GM23338 (cell line): ENCODE measurements around the gene GHR. TPM values are rescaled to one million over a fixed set of nuclear protein-coding genes. Genes with fewer than 3 reads are reported as not detected.

Experiments
- ATAC-seq: fragments of 200-7000 bp; cut with Tn5 transposase; 3 replicates; pipeline ENCODE4 v1.9.1; 2020
- DNase-seq: peaks from one replicate; pipeline ENCODE4 v3.0.0-alpha.2; 2015; ENCODE audit warnings: low spot score
- H2AFZ ChIP-seq: fragments of 200-600 bp; sonication (generic); 2 replicates; pipeline ENCODE4 v1.8.0; 2016; ENCODE audit warnings: antibody characterized with exemption, mild to moderate bottlenecking, moderate library complexity
- H3F3A ChIP-seq: fragments of 200-600 bp; sonication (generic); replicated peaks from 2 replicates; pipeline ENCODE4 v1.8.0; 2017; ENCODE audit warnings: antibody characterized with exemption, mixed run types, low read depth
- H3K27ac ChIP-seq: fragments of 200-600 bp; sonication (generic); 2 replicates; pipeline ENCODE4 v1.6.1; 2016; ENCODE audit warnings: low read depth
- H3K27me3 ChIP-seq: fragments of 200-600 bp; sonication (generic); 2 replicates; pipeline ENCODE4 v1.8.0; 2016; ENCODE audit warnings: mild to moderate bottlenecking, mixed run types, moderate library complexity; ENCODE audit not compliant: insufficient read depth
- H3K36me3 ChIP-seq: fragments of 200-600 bp; sonication (generic); 2 replicates; pipeline ENCODE4 v1.8.0; 2016; ENCODE audit warnings: mild to moderate bottlenecking; ENCODE audit not compliant: insufficient read depth
- H3K4me1 ChIP-seq: fragments of 200-600 bp; sonication (generic); 2 replicates; pipeline ENCODE4 v1.8.0; 2016; ENCODE audit warnings: mild to moderate bottlenecking, moderate library complexity; ENCODE audit not compliant: insufficient read depth
- H3K4me2 ChIP-seq: fragments of 200-600 bp; sonication (generic); 2 replicates; pipeline ENCODE4 v1.7.1; 2017; ENCODE audit warnings: mixed run types
- H3K4me3 ChIP-seq: fragments of 200-600 bp; sonication (generic); 2 replicates; pipeline ENCODE4 v1.6.1; 2016; ENCODE audit warnings: mixed run types
- H3K79me2 ChIP-seq: fragments of 200-600 bp; sonication (generic); replicated peaks from 2 replicates; pipeline ENCODE4 v1.8.0; 2017; ENCODE audit warnings: mild to moderate bottlenecking; ENCODE audit not compliant: insufficient read depth
- H3K9me2 ChIP-seq: fragments of 200-600 bp; sonication (generic); 2 replicates; pipeline ENCODE4 v1.8.0; 2017; ENCODE audit not compliant: insufficient read depth
- H4K20me1 ChIP-seq: fragments of 200-600 bp; sonication (generic); replicated peaks from 2 replicates; pipeline ENCODE4 v1.8.0; 2017; ENCODE audit warnings: mild to moderate bottlenecking; ENCODE audit not compliant: insufficient read depth
- H3K27ac Mint-ChIP-seq: 2 replicates; pipeline ENCODE4 v1.8.0; 2020; ENCODE audit warnings: inconsistent platforms, mild to moderate bottlenecking, moderate library complexity, mixed read lengths
- H3K27me3 Mint-ChIP-seq: 3 replicates; pipeline ENCODE4 v1.8.0; 2022; ENCODE audit warnings: low read depth, mild to moderate bottlenecking, moderate library complexity, mixed read lengths, inconsistent platforms; ENCODE audit not compliant: insufficient read depth, poor library complexity
- H3K36me3 Mint-ChIP-seq: 3 replicates; pipeline ENCODE4 v1.8.0; 2021; ENCODE audit warnings: low read depth, mild to moderate bottlenecking, inconsistent platforms, moderate library complexity, mixed read lengths
- H3K4me1 Mint-ChIP-seq: 3 replicates; pipeline ENCODE4 v1.8.0; 2020; ENCODE audit warnings: mild to moderate bottlenecking, inconsistent platforms, mixed read lengths
- H3K4me3 Mint-ChIP-seq: 3 replicates; pipeline ENCODE4 v1.8.0; 2021; ENCODE audit warnings: moderate library complexity, mild to moderate bottlenecking, inconsistent platforms, mixed read lengths
- H3K9me3 Mint-ChIP-seq: 3 replicates; pipeline ENCODE4 v1.8.0; 2020; ENCODE audit warnings: moderate library complexity, mild to moderate bottlenecking, inconsistent platforms, mixed read lengths
- CREB1 ChIP-seq: fragments of 250-450 bp; sonication (Bioruptor Pico); IDR thresholded peaks from 2 replicates; pipeline ENCODE4 v1.5.0; 2020; ENCODE audit warnings: low read depth, mild to moderate bottlenecking, moderate library complexity
- ETS1 ChIP-seq: IDR thresholded peaks from 2 replicates; pipeline ENCODE4 v1.6.1; 2016; ENCODE audit warnings: antibody characterized with exemption
- EZH2 ChIP-seq: fragments of 200-600 bp; sonication (generic); IDR thresholded peaks from one replicate; pipeline ENCODE4 v1.8.0; 2017; ENCODE audit warnings: antibody characterized with exemption, mild to moderate bottlenecking, low read depth; ENCODE audit not compliant: unreplicated experiment
- EZH2phosphoT487 ChIP-seq: fragments of 200-600 bp; sonication (generic); IDR thresholded peaks from one replicate; pipeline ENCODE4 v1.8.1; 2018; ENCODE audit warnings: antibody characterized with exemption; ENCODE audit not compliant: unreplicated experiment
- JUNB ChIP-seq: IDR thresholded peaks from one replicate; pipeline ENCODE4 v1.6.1; 2016; ENCODE audit warnings: antibody characterized with exemption; ENCODE audit not compliant: unreplicated experiment
- NANOG ChIP-seq: IDR thresholded peaks from 2 replicates; pipeline ENCODE4 v1.6.1; 2016; ENCODE audit warnings: antibody characterized with exemption, borderline replicate concordance
- POLR2AphosphoS5 ChIP-seq: IDR thresholded peaks from 2 replicates; pipeline ENCODE4 v1.6.1; 2016; ENCODE audit warnings: antibody characterized with exemption, low read depth
- REST ChIP-seq: IDR thresholded peaks from one replicate; pipeline ENCODE4 v1.6.1; 2018; ENCODE audit warnings: antibody characterized with exemption; ENCODE audit not compliant: unreplicated experiment
- STAT1 ChIP-seq: IDR thresholded peaks from one replicate; pipeline ENCODE4 v1.6.1; 2016; ENCODE audit warnings: antibody characterized with exemption; ENCODE audit not compliant: unreplicated experiment
- ZNF114 ChIP-seq: fragments of 250-450 bp; sonication (Bioruptor Pico); IDR thresholded peaks from 2 replicates; pipeline ENCODE4 v1.5.0; 2020; ENCODE audit warnings: mild to moderate bottlenecking, moderate library complexity
- ZNF331 ChIP-seq: fragments of 250-450 bp; sonication (Bioruptor Pico); IDR thresholded peaks from 2 replicates; pipeline ENCODE4 v1.5.0; 2020; ENCODE audit warnings: low read depth, mild to moderate bottlenecking, moderate library complexity
- ZNF462 ChIP-seq: fragments of 250-450 bp; sonication (Bioruptor Pico); IDR thresholded peaks from 2 replicates; pipeline ENCODE4 v1.5.0; 2020; ENCODE audit warnings: mild to moderate bottlenecking, moderate library complexity
- polyA plus RNA-seq: library from polyadenylated mRNA; unstranded; fragments of >200 nt; fragmentation: Nextera tagmentation; extraction: Ambion mirVana; gene quantifications from 2 replicates; pipeline ENCODE4 v1.2.1, GENCODE V29; 2016
- total RNA-seq: library from RNA; depleted of rRNA; stranded (reverse); fragments of >200 nt; shearing (Covaris generic); gene quantifications from 2 replicates; pipeline ENCODE4 v1.2.3, GENCODE V29; 2014
- TF ChIP-seq, protein P1 (sequence below), 2 experiments: fragments of 200-600 bp in 1 of 2; sonication (generic) in 1 of 2; conservative IDR thresholded peaks; 2 replicates each; pipeline versions ENCODE4 v1.5.1 to v1.6.1; 2016 to 2017; ENCODE audit warnings: antibody characterized with exemption in 2 of 2, low read depth in 2 of 2, mild to moderate bottlenecking in 2 of 2, moderate library complexity in 1 of 2

Gene GHR
- total and polyA plus RNA-seq, 2 experiments from 2014 or later: 0.21 to 1.9 TPM

DNA sequence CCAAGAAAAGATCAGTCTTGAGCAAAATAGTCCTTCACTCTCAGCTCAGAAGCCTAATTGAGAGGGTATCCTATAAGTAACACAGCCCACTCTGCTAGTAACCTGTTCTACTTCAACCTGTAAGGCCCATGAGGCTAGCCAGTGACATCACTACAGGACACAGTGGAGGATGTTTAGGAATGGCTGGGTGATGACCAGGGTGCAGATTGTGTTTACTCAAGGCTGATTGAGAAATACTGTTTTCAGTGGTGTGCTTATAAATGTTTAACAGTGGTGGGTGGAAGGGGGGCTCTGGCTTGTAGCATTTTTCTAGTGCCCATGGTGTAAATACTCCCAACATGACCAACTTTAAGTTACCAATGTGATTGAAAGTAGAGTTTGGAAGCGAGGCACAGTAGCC, 173.6 kb downstream of the GHR start:
- H3F3A ChIP-seq: no peaks in the 10 kb centered on the region
- no peak overlapping the region for H3K27ac ChIP-seq
- no peaks in the 10 kb centered on the region for H3K9me2 ChIP-seq
- H3K36me3 Mint-ChIP-seq: no peaks in the 10 kb centered on the region
- ATAC-seq (no peak), DNase-seq (no peak)
- no peaks in the 10 kb centered on the region for H3K36me3 ChIP-seq
- H2AFZ ChIP-seq: no peak overlapping the region
- H3K4me1 Mint-ChIP-seq: peaks cover 4% of the 10 kb centered on the region; the same call in 2 of the 3 replicates
- TF ChIP-seq CREB1 (CRISPR knock-in tag): no peak
- no peak for TF ChIP-seq ETS1
- TF ChIP-seq ZNF462 (CRISPR knock-in tag): no peak
- no peak for TF ChIP-seq REST
- TF ChIP-seq ZNF114 (CRISPR knock-in tag): no peak
- no peak for TF ChIP-seq POLR2AphosphoS5
- TF ChIP-seq JUNB: no peak
- TF ChIP-seq ZNF331 (CRISPR knock-in tag): no peak
- TF ChIP-seq STAT1: no peak
- no peak for TF ChIP-seq EZH2phosphoT487
- no peak for TF ChIP-seq EZH2
- no peak for TF ChIP-seq NANOG
- TF ChIP-seq, protein P1, sequence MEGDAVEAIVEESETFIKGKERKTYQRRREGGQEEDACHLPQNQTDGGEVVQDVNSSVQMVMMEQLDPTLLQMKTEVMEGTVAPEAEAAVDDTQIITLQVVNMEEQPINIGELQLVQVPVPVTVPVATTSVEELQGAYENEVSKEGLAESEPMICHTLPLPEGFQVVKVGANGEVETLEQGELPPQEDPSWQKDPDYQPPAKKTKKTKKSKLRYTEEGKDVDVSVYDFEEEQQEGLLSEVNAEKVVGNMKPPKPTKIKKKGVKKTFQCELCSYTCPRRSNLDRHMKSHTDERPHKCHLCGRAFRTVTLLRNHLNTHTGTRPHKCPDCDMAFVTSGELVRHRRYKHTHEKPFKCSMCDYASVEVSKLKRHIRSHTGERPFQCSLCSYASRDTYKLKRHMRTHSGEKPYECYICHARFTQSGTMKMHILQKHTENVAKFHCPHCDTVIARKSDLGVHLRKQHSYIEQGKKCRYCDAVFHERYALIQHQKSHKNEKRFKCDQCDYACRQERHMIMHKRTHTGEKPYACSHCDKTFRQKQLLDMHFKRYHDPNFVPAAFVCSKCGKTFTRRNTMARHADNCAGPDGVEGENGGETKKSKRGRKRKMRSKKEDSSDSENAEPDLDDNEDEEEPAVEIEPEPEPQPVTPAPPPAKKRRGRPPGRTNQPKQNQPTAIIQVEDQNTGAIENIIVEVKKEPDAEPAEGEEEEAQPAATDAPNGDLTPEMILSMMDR (conservative IDR thresholded peaks at IDR 0.05; ENCODE audit: low read depth in 2 of 2): no peak
- no peaks in the 10 kb centered on the region for H3K79me2 ChIP-seq
- H3K27me3 ChIP-seq: no peaks in the 10 kb centered on the region
- H3K4me3 ChIP-seq: no peak overlapping the region
- H3K27me3 Mint-ChIP-seq: no peaks in the 10 kb centered on the region
- H3K9me3 Mint-ChIP-seq: peaks cover 17% of the 10 kb centered on the region
- H3K4me2 ChIP-seq: no peak overlapping the region
- no peaks in the 10 kb centered on the region for H3K4me1 ChIP-seq
- no peaks in the 10 kb centered on the region for H4K20me1 ChIP-seq
- H3K4me3 Mint-ChIP-seq: no peak overlapping the region
- no peak overlapping the region for H3K27ac Mint-ChIP-seq
